GM21717 (cell line): ENCODE results near the gene RARA.

Source experiments
- ATAC-seq: cut with Tn5 transposase; IDR thresholded peaks from one replicate; pipeline ENCODE4 v1.9.1; 2021; ENCODE audit warnings: mild to moderate bottlenecking, moderate library complexity; ENCODE audit not compliant: unreplicated experiment

Gene RARA

DNA sequence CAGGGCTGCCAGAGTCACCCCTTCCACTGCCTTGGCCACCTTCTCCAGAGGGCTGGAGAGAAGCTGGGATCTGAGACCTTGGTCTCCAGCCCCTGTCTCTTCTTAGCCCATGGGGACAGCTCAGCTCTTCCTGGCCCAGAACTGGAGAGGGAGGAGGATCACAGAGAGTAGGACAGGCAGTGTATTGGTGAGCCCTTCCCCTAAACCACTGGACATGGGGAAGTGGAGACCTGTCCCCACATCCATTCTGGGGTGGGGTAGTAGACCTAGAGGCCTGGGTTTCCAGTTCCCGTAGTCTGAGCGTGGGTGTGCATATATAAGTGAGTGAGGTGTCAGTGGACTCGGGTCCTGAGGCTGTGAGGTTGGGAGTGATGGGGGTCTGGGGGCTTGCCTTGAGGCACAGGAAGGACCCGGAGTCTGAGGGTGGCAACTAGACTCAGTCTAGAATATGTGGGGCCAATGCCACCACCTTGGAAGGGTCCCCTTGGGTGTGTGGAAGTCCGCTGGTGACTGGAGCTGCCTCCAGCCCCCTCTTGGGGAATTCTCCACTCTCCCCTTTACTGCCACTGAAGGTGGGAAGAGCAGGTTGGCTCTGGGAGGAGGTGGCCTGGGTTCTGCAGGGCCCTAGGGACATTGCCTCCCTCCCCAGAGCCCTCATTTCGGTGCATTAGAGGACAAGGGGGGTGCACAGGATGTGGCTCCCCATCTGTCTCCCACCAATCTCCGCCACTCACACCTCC is 35.6 kb downstream of the RARA start:
- no peak for ATAC-seq

- ATAC-seq, result no peak
Observed at GRCh38 chr17:40345161-40345993, 36.4 kb downstream of the RARA start.

DNA sequence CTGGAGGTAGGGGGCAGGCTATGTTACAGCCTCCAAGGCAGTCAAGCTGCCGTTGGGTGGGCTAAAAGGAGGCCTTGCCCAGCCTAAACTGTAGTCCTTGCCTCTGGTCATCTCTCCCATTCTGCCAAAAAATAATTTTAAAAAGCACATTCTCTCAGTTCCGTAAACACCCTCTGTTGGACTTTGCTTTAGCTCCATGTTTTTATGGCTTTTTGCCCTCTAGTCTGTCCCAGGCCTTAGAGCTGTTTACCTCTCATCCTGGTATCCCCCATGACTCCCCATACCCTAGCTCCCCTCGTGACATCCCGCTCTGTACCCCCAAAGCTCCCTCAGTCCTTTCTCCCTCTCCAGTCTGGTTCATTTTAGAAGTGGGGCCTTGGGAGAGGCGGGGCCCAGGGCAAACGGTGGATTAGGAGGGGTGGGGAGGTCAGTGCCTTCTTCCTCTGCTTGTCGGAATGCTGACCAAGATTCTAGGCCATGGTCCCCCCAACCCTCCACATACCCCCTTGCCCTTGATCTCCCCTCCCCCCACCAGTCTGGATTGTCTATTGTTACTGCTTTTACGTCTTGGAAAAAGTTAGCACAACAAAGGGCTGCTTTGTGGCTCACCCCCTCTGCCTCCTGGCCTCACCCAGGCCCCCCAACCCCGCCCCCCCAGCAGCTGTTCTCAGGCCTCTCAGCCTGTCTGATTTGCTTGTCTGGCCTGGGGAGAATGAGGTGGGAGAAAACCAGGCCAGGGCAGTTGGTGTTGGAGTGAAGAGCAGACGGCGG is 37.2 kb downstream of the RARA start:
- no peak for ATAC-seq

GRCh38 chr17:40346765-40347158 is 37.8 kb downstream of the RARA start:
- no peak for ATAC-seq

DNA sequence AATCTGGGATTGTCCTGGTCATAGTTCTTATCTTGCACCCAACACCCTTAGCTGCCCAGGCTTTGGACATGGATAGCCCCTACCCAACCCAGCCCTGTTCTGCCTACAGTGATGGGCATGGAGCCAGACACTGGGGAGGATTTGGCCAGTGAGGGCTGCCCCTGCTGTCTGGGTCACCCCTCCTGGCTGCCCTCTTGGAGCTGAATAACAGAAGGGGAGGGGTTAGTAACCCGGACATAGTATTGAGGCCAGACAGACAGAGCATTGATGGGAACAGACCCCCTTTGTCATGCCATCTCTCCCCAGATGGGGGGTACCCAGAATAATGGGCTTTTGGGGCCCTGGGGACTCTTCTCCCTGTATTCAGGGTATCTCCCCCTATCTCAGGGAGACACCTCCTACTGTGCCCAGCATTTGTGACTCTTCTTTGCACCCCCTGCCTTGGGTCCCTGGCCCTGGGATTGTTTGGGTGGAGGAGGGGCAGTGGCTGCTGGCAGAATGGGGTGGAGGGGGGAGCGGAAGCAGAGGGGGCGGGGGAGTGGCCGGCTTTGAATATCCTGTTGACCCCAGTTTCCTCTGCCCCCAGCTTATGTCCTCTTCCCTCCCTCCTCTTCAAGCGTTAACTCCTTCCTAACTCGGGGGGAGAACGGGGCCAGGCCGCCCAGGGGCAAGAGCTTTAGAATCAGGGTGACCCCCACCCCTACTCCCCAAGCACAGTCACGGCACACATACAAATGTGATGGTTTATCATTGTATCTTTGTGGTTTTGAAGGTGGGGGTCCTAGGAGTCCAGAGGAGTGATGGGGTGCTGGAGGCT is 38.5 kb downstream of the RARA start:
- ATAC-seq, result no peak

- ATAC-seq, result no peak
Observed at GRCh38 chr17:40348136-40348504, 39.1 kb downstream of the RARA start.

- ATAC-seq, result no peak
Observed at GRCh38 chr17:40348562-40349476, 39.8 kb downstream of the RARA start.

DNA sequence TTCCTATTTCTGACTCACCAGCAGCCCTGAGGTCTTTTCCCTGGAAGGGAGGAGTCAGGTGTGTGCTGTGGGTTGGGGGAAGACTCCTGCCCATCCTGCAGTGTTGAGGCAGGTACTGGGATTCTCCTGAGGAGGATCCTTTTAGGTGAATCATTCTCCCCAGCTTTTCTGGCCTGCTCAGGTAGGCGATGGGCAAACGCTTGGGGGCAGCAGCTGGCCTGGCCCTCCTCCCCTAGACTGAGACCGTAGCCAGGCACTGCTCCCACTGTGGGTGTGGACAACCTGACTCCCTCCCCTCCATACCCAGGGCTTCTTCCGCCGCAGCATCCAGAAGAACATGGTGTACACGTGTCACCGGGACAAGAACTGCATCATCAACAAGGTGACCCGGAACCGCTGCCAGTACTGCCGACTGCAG is 40.5 kb downstream of the RARA start:
- no peak for ATAC-seq

DNA sequence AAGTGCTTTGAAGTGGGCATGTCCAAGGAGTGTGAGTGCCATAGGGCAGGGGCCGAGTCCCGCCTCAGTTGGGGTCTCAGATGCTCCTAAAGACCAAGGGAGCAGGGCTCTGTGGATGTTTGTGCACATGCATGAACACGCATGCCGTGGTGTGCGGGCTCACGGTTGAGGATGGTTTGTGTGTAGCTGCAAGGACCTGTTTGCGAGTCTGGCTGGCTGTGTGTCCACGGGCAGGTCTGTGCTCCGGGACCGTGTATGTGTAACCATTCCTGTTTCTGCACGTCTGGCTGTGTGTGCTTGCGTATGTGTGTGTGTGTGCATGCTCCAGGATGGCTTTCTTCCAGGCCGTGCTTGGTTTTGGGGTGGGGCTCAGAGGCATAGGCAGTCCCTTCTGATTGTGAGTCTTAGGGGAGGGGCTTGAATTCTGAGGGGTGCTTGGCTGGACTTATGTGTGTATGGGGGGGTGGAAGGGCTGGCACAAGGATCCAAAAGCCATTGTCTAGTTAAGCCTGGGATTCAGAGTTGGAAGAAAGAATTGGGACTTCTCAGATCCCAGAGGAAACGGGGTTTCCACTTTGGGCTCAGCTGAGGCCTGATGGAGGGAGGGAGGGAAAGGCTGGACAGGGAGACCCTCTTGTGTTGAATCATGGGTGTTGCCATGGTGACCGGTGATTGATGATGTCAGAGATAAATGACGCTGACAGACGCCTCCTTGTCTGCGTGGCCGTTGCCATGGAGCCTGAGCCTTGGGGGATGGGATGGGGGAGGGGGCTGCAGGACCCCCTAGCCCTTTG is 41.1 kb downstream of the RARA start:
- no peak for ATAC-seq

DNA sequence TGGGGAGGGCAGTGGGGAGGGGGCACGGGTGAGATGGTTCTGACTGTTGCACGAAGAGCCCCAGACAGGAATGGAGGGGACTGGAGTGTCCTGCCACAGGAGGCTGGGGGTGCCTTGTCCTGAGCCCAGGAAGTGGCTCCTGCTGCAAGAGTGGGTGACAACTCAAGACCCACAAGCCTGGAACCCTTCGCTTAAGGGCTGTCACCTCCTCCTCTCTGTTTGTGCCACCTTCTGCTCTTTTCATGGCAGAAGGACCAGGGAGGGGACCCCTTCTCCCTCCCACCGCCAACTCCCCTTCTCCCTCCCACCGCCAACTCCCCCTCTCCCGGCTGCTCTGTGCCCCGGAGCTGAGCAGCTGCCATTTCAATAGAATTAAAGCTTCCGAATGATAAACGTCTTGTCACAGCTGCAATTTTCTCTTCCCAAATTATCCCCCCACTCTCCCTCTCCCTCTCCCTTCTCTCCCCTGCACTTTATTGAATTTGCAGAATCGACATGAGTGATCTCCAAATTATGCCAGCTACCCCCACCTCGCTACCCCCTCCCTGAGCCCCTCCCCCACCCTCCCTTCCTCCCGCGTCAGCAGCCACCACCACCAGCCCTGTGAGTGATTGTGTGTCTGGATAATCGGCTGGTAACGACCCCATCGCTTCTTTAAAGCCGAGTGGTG is 41.8 kb downstream of the RARA start:
- no peak for ATAC-seq

GRCh38 chr17:40351359-40352236 is 42.6 kb downstream of the RARA start:
- ATAC-seq, result no peak

DNA sequence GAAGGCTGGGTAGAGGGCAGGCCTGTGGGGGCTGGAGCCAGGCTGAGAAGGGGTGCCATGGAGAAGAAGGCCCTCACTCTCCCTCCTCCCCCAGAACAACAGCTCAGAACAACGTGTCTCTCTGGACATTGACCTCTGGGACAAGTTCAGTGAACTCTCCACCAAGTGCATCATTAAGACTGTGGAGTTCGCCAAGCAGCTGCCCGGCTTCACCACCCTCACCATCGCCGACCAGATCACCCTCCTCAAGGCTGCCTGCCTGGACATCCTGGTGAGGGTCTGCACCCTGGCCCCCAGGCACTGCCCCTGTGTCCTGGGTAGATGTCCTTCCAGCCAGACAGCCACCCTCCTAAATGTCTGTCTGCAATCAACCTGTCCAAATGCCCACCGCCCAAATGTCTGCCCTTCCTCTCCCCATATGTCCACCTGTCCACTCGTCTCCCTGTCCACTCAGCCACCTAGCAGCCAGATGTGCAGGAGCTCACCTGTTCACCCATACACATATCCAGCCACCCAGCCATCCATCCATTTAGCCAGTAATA is 43.3 kb downstream of the RARA start:
- no peak for ATAC-seq

DNA sequence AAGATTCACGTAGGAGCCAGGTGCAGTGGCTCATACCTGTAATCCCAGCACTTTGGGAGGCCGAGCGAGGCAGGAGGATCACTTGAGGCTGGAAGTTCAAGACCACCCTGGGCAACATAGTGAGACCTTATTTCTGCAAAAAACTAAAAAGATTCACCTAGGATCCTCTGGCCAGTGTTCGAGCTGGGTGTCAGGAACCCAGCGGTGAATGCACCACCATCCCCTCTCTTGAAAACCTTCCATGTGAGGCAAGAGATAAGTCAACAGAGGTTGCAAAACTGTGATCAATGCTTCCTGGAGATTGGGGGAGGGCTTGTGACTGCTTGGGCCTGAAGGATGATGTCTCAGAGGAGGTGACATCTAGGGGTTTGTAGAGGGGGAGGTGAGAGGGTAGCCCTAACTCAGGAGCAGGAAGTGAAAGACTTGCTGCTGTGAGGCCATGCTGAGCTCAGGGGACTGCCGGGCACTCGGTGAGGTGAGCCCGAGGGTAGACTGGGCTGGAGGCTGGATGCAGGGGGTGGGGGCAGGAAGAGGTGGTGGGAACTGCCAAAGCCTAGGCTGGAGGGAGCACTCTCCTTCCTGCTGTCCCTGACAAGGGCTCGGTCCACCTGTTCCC is 43.9 kb downstream of the RARA start:
- ATAC-seq, result no peak

GRCh38 chr17:40354221-40355122 is 45.5 kb downstream of the RARA start:
- ATAC-seq, result no peak

DNA sequence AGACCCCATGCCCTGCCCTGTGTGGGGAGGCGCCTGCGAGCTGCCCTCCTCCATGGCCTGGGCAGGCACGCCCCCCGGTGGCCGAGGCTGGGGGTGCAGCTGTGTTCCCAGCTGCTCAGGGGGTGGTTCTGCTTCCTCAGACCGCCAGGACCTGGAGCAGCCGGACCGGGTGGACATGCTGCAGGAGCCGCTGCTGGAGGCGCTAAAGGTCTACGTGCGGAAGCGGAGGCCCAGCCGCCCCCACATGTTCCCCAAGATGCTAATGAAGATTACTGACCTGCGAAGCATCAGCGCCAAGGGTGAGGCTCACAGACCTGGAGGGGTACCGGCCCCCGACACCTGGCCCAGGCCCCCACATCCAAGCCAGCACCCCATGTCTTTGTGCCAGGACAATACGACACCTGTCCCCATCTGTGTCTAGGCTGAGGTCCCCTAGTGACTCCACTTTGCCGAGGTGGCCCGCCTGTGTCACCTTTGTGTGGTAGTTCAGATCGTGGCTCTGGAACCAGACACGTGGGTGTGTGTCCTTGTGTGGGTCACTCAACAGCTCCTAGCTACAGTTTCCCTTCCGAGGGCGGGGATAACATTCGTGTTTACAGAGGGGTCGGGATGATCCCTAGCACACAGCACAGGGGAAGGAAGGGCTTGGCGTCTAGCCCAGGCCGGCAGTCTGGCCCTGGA is 46.3 kb downstream of the RARA start:
- ATAC-seq, result no peak
